HepG2 (cell line): Measurements from ENCODE around the gene VAMP2. TPM values are rescaled to one million over a fixed set of nuclear protein-coding genes. Genes with fewer than 3 reads are reported as not detected.

Source experiments
- AGO2 ChIP-seq: fragments of 200-400 bp; formaldehyde crosslinking; optimal IDR thresholded peaks from 2 replicates; pipeline ENCODE3; 2017; ENCODE audit warnings: mild to moderate bottlenecking, low read depth, low read length, moderate library complexity
- BCL6 ChIP-seq: IDR thresholded peaks from 2 replicates; pipeline ENCODE4 v1.6.1; 2016; ENCODE audit warnings: missing genetic modification reagents, missing compliant biosample characterization
- FOXP4 ChIP-seq: sonication (generic); formaldehyde crosslinking; IDR thresholded peaks from 2 replicates; pipeline ENCODE4 v1.4.0; 2020; ENCODE audit warnings: missing genetic modification reagents
- MED1 ChIP-seq: sonication (generic); formaldehyde crosslinking; IDR thresholded peaks from 2 replicates; pipeline ENCODE4 v1.4.0; 2020; ENCODE audit warnings: missing genetic modification reagents
- MLLT10 ChIP-seq: sonication (generic); formaldehyde crosslinking; IDR thresholded peaks from 2 replicates; pipeline ENCODE4 v1.4.0; 2020; ENCODE audit warnings: missing genetic modification reagents
- PCBP2 ChIP-seq: fragments of 200-400 bp; formaldehyde crosslinking; optimal IDR thresholded peaks from 2 replicates; pipeline ENCODE3; 2018; ENCODE audit warnings: low read length, low read depth; ENCODE audit not compliant: poor library complexity, severe bottlenecking
- PHF20 ChIP-seq: sonication (generic); formaldehyde crosslinking; IDR thresholded peaks from 2 replicates; pipeline ENCODE4 v1.5.0; 2020; ENCODE audit warnings: mild to moderate bottlenecking, missing genetic modification reagents
- PRMT3 ChIP-seq: sonication (generic); formaldehyde crosslinking; IDR thresholded peaks from 2 replicates; pipeline ENCODE4 v1.8.1; 2022; ENCODE audit warnings: low read depth, mild to moderate bottlenecking, moderate library complexity, missing genetic modification reagents, borderline replicate concordance
- SMARCE1 ChIP-seq: fragments of 450-650 bp; IDR thresholded peaks from 2 replicates; pipeline ENCODE4 v1.6.1; 2017; ENCODE audit warnings: borderline replicate concordance
- TFE3 ChIP-seq: IDR thresholded peaks from 2 replicates; pipeline ENCODE4 v1.6.1; 2016
- ZC3H13 ChIP-seq: sonication (generic); formaldehyde crosslinking; IDR thresholded peaks from 2 replicates; pipeline ENCODE4 v1.8.1; 2023; ENCODE audit warnings: mild to moderate bottlenecking, missing genetic modification reagents, moderate library complexity
- ZNF138 ChIP-seq: sonication (generic); formaldehyde crosslinking; IDR thresholded peaks from 2 replicates; pipeline ENCODE4 v1.5.0; 2020; ENCODE audit warnings: mild to moderate bottlenecking, low read depth, missing genetic modification reagents
- ZNF407 ChIP-seq: sonication (generic); formaldehyde crosslinking; IDR thresholded peaks from one replicate; pipeline ENCODE4 v1.5.1; 2020; ENCODE audit warnings: mild to moderate bottlenecking, missing genetic modification reagents; ENCODE audit errors: not compliant biosample characterization
- ZNF619 ChIP-seq: sonication (generic); formaldehyde crosslinking; IDR thresholded peaks from 2 replicates; pipeline ENCODE4 v1.4.0; 2020; ENCODE audit warnings: mild to moderate bottlenecking, missing genetic modification reagents
- polyA plus RNA-seq, 8 experiments: library from polyadenylated mRNA; depleted of rRNA in 3 of 8; stranded (reverse) in 7 of 8; unstranded in 1 of 8; fragments of >200 nt; fragmentation: Illumina TruSeq in 4 of 8; extraction: Trizol in 4 of 8; gene quantifications; 2 replicates each; pipeline versions ENCODE4 v1.2.1 to v1.2.3, GENCODE V29; 2011 to 2016; ENCODE audit warnings: low read depth in 4 of 8, missing spikeins in 1 of 8, mixed read lengths in 1 of 8; ENCODE audit not compliant: insufficient read depth in 1 of 8
- total RNA-seq, 5 experiments: library from RNA; depleted of rRNA; stranded (reverse); fragments of >200 nt; fragmentation: Illumina TruSeq; extraction: Trizol; gene quantifications; 2 replicates each; pipeline ENCODE4 v1.2.3, GENCODE V29; 2016; ENCODE audit warnings: low read depth in 1 of 5

VAMP2 gene
- total and polyA plus RNA-seq, 2 of the 13 experiments (the other 11 are each of a cell fraction or from before 2014, with no cell fraction given), result 3.9 to 17.2 TPM

GRCh38 chr17:8209907-8210760, 47.4 kb upstream of the VAMP2 start, which contains the start of gene AURKB (continued):
- peak; percentile 81; the same call in 1 of the 2 replicates for TF ChIP-seq PRMT3 (CRISPR knock-in tag)
- no peak for TF ChIP-seq SMARCE1
- peak; percentile 60 for TF ChIP-seq AGO2
- TF ChIP-seq PHF20 (CRISPR knock-in tag), result peak; percentile 44; the same call in 1 of the 2 replicates
- TF ChIP-seq PCBP2, result no peak
- no peak for TF ChIP-seq BCL6 (CRISPR knock-in tag)
- TF ChIP-seq ZNF619 (CRISPR knock-in tag), result peak; percentile 79; the same call in 1 of the 2 replicates
- TF ChIP-seq ZNF138, result no peak
- TF ChIP-seq ZNF407 (CRISPR knock-in tag), result no peak
- peak; percentile 56 for TF ChIP-seq FOXP4
- peak; percentile 57; the same call in 1 of the 2 replicates for TF ChIP-seq MED1 (CRISPR knock-in tag)
- TF ChIP-seq ZC3H13 (CRISPR knock-in tag), result peak; percentile 87
- TF ChIP-seq TFE3 (CRISPR knock-in tag), result no peak
- TF ChIP-seq MLLT10 (CRISPR knock-in tag), result no peak
